ENCODE data around the gene COQ3. TPM values are rescaled to one million over a fixed set of nuclear protein-coding genes. Genes with fewer than 3 reads are reported as not detected.

The COQ3 gene
- total and polyA plus RNA-seq, 2 of the 8 experiments (the other 6 are each of a cell fraction or from before 2014, with no cell fraction given): 8.4 to 16.2 TPM

GRCh38 chr6:99330159-99330558 lies 63.8 kb downstream of the COQ3 start (continued):
- TF ChIP-seq CTCF (IDR thresholded peaks at IDR 0.05; ENCODE audit: control extremely low read depth in 1 of 3, insufficient read depth in 1 of 3, low read depth in 1 of 3, low read length in 3 of 3) (peak; percentile 43 to 79 (median 63)), CEBPB (IDR thresholded peaks at IDR 0.05; ENCODE audit: low read depth, low read length) (no peak), RAD21 (IDR thresholded peaks at IDR 0.05 in 1 of 2, conservative IDR thresholded peaks at IDR 0.05 in 1 of 2; ENCODE audit: low read depth in 2 of 2, low read length in 2 of 2) (peak; percentile 74 to 75), GABPA (IDR thresholded peaks at IDR 0.05; ENCODE audit: borderline replicate concordance, insufficient read depth, low read length) (no peak), TAF7 (optimal IDR thresholded peaks at IDR 0.05; ENCODE audit: borderline replicate concordance, low read depth, low read length) (no peak), EP300 (IDR thresholded peaks at IDR 0.05; ENCODE audit: borderline replicate concordance in 1 of 2, low read depth in 2 of 2, low read length in 2 of 2) (no peak), CREB1 (IDR thresholded peaks at IDR 0.05) (no peak)
- TF ChIP-seq, protein P1, sequence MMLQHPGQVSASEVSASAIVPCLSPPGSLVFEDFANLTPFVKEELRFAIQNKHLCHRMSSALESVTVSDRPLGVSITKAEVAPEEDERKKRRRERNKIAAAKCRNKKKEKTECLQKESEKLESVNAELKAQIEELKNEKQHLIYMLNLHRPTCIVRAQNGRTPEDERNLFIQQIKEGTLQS (IDR thresholded peaks at IDR 0.05; ENCODE audit: insufficient read depth, low read depth, low read length): no peak
- TF ChIP-seq, protein P2, sequence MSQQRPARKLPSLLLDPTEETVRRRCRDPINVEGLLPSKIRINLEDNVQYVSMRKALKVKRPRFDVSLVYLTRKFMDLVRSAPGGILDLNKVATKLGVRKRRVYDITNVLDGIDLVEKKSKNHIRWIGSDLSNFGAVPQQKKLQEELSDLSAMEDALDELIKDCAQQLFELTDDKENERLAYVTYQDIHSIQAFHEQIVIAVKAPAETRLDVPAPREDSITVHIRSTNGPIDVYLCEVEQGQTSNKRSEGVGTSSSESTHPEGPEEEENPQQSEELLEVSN (IDR thresholded peaks at IDR 0.05): no peak

All from H1 (cell line).